NCI-H2081 (cell line): ENCODE results near the gene KIAA0319L.
A peak's percentile ranks its signal among the peaks of the same experiment; 100 is the strongest.

Experiments
- DNase-seq, 2 experiments: peaks; one replicate each; lab custom pipeline; 2025; lab: John Stamatoyannopoulos, UW

The KIAA0319L gene

DNA sequence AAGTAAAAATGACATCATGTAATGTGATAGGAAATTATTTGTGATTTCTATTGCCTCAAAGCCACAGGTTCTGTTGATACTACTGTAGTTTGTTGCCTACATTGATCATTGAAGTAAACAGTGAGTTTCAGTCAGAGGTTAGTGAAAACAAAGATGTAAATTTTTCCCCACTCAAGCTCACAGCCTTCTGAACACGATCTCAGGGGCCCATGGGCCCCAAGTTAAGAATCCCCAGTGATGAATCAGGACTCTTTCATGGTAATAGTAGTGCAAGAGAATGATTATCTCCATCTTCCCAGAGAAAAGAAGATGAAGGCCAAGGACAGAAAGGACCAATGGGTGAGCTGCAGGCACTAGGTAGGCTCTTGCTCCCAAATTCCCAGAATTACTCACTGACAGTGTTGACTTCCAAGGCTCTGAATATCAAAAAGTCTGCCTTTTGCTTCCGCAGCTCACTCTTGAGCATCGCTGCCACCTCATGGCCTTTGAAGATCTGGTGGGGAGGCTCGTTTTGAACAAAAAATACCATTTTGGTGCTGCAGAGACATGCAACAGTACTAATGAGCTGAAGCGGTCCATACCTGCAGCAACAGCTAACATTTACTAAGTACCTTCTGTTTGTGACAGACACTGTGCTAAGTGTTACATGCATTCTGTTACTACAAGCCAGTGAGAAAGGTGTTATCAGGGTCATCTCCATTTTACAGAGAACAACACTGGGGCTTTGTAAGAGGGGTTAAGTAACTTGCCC is 113.3 kb downstream of the KIAA0319L start:
- DNase-seq: peak; percentile 12 to 32

DNA sequence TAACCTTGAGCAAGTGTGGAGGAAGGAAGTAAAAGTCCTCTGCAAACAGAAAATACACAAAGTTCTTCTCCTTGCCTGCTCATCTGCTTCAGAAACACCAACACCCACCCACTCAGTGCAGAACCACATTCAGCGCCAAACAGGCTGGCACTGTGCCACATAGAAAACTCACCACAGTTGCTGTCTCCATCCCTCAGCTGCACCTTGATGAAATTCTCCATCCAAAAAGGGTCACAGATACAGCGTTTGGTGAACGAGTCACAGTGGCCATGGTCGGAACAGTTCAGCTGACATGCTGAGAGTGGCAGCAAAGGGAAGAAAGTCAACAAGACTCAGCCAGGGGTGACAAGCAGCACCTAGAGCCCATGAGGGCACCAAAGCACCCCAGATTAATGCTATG is 114.5 kb downstream of the KIAA0319L start:
- DNase-seq: no peak

DNA sequence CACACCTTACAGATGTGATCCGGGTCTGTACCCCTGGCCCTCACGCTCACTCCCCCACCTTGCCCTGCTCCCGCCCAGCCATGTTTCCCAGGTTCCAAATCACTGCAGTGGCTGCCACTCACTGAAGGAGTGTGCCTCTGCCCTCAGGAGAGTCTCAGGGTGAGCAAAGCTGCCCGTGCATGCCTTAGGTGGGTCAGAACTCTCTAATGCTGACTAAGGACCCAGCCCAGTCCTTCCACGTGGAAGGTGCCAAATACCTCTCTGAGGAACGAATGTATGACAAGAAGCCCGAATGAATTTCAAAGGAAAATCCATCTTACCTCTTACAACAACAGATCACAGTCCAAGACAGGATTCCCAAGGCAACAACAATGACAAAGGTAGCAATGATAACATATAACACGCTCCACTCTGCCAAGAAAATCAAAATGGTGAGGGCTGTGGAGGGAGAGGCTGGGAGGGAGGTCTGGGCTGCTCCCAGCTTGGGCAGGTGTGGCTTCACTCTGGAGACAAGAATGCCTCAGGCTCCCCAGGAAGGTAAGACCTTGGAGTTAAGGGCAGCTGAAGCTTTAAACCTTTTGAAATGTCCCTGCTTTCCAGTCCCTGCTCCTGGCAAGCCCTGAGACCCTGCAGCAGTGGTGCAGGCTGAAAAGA is 115.2 kb downstream of the KIAA0319L start:
- DNase-seq: no peak

DNA sequence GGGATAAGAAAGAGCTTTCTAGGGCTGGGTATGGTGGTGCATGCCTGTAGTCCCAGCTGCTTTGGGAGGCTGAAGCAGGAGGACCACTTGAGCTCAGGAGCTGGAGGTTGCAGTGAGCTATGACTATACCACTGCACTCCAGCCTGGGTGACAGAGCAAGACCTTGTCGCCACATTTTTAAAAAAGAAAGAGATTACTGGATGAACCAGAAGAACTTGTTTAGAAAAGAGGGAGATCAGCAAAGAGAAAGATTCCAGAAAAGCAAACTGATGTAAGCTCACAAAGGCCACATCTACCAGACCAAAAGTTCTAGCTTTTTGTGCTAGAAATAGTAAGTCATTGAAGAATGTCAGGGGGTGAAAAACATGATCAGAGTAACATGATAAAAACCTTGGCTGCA is 117.6 kb downstream of the KIAA0319L start:
- DNase-seq: no peak

DNA sequence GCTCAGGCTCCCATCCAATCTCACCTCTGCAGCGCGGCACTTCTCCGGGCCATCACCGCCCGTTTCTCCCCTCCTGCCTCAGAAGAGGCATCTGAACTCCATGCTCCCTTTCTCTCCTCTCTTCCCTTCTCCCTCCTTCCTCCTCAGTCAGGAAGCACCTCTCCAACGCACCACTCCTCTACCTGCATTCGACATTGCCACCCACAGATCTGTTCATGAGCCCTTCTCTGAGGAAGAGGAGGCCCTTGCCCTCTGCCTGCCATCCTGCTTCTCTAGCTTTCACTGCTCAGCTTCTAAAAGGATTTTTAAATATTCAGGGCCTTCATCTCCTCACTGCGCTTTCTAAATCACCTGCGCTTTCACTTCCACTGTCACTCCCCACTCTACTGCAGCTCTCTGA is 120.0 kb downstream of the KIAA0319L start:
- DNase-seq: no peak

DNA sequence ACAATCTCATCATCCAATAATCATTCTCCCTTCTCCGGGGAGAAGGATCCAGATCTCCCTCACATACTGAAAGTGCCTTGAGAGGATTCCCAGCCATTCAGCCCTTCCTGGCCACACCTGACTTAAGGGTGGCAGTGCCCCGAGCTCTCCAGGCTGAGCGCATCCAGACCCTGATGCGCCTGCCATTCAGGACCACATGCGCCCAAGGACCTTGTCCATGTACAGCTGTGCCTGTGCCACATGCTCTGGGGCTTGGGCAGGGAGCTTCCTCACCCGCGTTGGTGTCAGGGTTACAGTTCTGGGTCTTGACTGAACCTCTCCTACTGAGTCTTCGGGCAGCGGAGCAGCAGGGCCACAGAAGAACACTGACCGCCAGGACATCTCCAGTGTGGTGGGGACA is 121.1 kb downstream of the KIAA0319L start:
- no peak for DNase-seq

DNA sequence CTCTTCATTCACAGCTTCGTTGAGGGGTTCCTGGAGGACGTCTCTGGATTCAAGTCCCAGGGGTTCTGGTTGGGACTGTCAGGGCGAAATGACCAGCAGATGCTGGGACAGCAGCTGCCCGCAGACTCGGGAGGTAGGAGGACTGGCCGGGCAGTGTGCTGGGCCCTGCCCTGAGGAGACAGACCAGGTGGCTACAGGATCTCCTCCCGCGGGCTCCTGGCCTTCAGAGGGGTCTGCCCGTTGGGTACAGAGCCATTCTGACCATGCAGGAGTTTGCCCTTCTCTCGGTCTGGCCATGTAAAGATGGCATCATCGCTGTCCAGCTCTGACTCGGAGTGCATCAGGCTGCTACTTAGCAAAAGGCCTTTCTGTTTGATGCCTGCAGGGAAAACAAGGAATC is 122.5 kb downstream of the KIAA0319L start:
- no peak for DNase-seq

DNA sequence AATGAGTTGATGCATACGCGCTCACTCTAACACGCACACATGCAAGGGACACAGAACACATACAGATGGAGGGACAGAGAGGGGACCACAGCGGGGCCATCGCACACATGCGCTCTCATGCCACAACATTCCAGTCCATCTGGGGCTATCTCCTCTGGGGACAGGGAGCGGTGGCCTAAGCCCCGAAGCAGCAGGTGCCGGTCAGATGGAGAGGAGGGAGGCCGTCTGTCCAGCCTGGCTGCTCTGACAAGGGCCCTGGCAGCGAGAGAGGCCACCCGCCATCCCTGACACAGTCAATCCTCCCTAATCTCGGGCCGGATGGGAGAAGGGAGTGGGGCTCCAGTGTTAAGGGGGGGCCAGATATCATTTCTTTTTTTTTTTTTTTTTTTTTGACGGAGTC is 123.5 kb downstream of the KIAA0319L start:
- DNase-seq: no peak

DNA sequence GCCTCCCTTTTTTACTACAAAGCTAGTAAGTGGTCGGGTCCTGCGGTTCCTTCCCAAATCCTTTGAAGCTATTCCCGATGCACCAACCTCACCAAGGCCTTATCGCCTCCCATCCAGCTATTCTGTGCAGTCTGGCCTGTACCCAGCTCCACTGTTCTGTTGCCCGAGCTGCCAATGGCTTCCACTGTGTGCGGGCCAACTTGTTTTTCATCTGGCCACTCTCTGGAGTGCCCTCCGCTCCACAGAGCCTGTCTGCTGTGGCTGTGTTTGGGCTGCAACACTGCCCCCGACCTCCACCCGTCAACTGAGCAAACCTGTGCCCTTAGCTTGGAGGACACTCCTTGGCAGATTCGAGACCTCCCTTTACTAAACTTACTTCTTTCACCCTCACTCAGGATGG is 125.0 kb downstream of the KIAA0319L start:
- DNase-seq: no peak

DNA sequence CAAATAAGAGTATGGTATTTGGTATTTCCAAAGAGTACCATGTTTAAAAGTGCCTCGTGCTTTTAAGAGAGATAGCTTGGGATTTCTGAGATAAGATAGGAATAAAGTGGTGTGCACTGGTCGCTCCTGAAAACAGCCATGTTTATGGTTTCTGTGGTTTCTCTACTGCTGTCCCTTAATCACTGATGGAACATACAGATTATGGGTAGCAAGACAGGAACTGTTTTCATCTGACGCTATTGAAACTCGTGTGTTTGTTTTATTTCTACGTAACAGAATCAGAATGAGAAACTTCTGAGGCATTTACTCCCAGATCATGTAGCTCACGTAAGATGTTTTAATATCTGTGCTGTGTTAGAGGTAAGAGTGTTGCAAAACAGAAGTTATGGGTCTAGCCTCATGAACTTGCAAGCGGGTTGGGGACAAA is 126.0 kb downstream of the KIAA0319L start:
- no peak for DNase-seq

DNA sequence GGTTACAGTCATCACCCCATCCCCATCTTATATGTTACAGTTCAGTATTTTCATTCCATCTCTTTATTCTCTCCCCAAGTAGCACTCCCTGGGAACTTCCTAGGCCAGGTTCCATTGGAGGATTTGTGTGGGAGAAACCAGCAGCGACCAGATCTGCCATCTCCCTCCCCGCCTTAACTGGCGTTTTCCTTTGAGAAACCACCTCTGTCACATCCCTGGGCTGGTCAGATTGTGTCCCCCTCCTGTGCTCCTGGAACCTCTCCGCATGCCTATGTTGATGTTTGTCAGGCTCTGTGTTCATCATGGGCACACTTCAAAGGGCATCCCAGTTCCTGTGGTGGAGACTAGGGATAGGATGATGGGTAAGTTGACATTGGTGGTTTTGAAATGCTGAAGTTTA is 126.4 kb downstream of the KIAA0319L start:
- no peak for DNase-seq

DNA sequence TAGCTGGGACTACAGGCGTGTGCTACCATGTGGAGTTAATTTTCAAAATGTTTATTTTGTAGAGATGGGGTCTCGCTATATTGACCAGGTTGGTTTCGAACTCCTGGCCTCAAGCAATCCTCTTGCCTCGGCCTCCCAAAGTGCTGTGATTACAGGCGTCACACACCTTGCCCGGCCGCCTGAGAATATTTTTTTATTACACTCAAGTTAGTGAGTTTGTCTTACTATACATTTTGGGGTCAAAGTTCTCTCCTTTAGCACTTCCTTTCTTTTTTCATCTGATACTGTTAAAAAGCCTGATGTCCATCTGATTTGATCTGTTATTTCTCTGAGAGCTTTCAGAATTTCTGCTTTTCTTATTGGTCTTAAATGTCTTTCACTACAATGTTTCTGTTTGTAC is 128.8 kb downstream of the KIAA0319L start:
- DNase-seq: no peak

DNA sequence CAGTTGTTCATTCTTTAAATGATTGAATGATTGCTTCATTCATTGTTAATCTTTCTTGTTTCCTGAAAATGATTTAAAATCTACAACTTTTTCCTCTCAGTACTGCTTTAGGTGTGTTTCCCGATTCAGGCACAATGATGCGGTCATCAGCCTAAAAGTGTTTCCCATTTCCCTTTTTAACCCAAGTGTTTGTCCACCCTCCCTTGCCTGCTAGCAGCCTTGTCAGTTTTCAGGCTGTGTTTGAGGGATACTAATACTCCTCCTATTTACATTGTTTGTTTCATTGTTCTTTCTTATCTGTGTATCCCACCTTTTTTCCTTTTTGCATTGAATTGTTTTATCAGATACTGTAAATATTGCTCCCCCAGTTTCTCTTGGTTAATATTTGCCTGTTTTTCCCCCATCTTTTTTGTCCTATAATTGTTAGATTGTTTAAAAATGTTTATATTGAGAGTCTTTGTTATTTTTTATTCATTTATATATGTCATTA is 131.1 kb downstream of the KIAA0319L start:
- no peak for DNase-seq

DNA sequence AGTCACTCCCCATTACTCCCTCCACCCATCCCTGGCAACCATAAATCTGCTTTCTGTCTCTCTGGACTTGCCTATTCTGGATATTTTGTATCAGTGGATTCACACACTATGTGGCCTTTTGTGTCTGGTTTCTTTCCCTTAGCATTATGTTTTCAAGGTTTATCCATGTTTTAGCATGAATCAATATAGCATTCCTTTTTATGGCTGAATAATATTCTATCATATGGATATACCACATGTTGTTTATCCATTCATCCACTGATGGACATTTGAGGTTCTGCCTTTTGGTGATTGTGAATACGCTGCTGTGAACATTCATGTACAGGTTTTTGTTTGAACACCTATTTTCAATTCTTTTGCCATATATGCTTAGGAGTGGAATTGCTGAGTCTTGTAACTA is 148.3 kb downstream of the KIAA0319L start:
- DNase-seq: no peak

DNA sequence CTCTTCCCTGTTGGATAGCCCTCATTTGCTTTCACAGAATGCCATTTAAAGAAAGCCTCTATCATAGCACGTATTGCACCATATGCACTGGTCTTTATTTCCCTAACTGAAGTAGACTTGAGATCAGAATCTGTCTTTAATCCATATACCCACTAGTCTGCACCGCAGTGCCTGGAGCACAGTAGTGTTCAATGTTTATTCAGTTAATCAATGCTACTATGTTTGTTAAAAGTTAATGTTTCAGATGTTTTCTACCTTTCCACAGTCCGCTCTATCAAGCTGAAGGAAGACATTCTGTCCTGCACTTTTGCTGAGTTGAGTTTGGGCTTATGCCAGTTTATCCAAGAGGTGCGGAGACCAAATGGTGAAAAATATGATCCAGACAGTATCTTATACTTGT is 149.5 kb downstream of the KIAA0319L start:
- no peak for DNase-seq

DNA sequence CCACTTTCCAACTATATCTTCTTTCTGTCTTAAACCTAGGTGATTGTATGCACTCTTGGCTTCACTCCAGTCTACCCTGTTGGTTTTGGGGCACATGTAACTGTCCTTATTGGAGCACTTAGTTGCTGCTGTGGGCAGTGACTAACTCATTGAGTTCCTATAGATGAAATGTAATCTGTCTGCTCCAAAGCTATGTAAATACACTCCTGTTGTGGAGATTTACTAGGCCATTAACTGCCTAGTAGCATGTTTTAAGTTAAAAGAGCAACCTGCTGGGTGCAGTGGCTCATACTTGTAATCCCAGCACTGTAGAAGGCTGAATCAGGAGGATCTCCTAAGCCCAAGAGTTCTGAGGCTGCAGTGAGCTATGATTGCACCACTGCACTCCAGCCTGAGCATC is 151.1 kb downstream of the KIAA0319L start:
- peak in 1 of 2 experiments; percentile 26 for DNase-seq

DNA sequence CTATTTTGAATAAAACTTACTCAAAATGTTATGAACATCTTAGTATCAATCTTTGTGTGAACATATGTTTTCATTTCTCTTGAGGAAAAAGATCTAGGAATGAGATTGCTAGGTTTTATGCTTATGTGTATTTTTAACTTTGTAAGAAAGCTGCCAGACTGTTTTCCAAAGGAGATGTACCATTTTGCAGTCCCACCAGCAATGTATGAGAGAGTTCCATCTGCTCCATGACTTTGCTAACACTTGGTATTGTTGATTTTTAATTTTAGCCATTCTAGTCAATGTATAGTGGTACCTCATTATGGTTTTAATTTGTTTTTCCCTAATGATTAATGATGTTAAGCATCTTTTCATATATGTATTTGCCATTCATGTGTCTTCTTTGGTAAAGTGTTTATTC is 156.2 kb downstream of the KIAA0319L start:
- DNase-seq: no peak

DNA sequence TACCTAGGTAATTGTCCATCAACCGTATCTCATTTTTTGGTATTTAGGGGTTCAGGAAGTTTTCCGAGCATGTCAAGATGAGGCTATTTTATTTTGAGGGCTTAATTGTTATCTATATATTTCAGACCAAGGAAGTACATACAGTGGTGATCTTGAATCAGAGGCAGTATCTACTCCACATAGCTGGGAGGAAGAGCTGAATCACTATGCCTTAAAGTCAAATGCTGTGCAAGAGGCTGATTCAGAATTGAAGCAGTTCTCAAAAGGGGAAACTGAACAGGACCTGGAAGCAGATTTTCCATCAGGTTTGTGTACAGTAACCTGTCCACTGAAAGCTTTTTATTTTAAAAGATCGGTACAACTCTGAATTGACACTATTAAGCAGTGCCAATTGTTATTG is 158.5 kb downstream of the KIAA0319L start:
- DNase-seq: no peak

DNA sequence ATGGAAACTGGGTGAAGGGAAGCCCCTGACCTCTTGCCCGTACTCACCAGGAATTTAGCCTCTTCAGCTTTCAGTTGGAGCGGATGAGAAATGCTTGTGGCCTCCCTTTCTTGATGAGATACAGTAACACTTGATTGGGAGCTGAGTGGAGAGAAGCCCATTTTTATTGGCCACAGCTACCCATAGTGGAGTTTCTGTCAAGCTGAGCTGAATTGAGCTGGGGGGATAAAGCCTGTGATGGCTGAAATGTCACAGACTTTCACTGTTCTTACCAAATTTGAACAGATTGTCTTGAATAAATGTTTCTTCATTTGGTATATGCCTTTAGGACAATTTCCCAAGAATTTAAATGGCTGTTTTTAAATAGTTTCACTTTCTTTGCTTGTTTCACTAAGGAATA is 162.8 kb downstream of the KIAA0319L start:
- no peak for DNase-seq

DNA sequence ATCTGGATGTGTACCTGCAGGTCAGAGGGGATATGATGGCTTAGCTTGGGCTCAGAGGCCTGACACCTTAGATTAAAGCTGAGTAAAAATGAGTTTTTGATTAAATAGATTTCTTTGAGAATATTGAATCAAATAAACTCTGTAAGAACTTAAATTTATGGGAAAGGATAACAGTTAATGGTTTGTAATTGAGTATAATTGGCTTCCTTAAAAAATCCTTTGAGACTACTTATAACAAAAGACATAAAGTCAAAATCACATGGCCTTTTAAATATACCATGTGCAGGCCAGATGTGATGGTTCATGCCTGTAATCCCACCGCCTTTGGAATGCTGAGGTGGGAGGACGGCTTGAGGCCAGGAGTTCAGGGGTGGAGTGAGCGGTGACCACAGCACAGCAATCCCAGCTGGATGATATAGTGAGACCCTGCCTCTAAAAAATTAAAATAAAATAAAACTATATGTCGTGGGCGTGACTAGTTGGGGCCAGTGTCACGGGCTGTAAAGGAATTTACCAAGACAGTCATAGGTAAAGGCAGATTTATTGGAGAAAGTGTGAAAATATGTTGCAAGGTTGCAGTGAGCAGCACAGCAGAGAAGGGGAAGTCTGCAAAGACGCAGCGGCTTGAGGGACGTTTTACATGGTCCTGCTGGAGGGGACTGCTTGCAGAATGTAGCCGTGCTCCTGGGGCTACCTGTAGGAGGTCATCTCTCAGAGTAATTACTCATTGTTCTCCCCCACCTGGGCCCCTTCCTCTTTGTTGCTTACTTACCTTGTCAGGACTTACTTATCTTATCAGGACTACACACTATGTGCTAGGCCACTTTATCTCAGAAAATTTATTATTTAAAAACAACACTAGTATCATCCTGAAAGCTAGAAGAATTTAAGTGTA is 166.4 kb downstream of the KIAA0319L start:
- DNase-seq: no peak

DNA sequence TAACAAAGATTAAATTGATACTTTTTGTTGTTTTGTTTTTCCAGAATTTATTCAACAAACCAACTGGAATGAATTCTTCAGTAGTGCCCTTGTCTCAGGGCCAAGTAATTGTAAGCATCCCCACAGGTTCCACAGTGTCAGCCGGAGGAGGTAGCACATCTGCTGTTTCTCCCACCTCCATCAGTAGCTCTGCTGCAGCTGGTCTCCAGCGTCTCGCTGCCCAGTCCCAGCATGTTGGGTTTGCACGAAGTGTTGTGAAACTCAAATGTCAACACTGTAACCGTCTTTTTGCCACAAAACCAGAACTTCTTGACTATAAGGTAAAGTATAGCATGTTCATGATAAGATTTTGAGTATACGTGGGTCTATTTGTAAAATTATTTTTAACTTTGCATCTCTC is 170.2 kb downstream of the KIAA0319L start:
- no peak for DNase-seq

DNA sequence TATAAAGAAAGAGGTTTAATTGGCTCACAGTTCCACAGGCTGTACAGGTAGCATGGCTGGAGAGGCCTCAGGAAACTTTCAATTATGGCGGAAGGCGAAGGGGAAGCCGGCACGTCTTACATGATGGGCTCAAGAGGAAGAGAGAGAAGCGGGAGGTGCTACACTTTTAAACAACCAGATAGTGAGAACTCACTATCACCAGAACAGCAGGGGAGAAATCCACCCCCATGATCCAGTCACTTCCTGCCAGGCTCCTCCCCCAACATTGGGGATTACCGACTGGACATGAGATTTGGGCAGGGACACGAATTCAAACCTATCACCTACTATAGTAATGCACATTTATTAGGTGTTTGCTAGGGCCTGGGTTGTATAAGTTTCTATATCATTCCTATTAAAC is 170.9 kb downstream of the KIAA0319L start:
- no peak for DNase-seq
